Stimulated activated CD8-positive, alpha-beta memory T cell treated with anti-CD3 and anti-CD28 coated beads, Interleukin-4, amount 100 ng/mL, for 48 hours (primary cell): ENCODE results near the gene SLC28A3.
A peak's percentile ranks its signal among the peaks of the same experiment; 100 is the strongest.

ENCODE experiments used
- DNase-seq: peaks from one replicate; pipeline ENCODE4 v3.0.0-alpha.2; 2020

The SLC28A3 gene

GRCh38 chr9:84296146-84296843 is 44.3 kb downstream of the SLC28A3 start:
- peak; percentile 66 for DNase-seq

GRCh38 chr9:84294241-84294950 is 46.2 kb downstream of the SLC28A3 start:
- no peak for DNase-seq

GRCh38 chr9:84293001-84293798 is 47.4 kb downstream of the SLC28A3 start:
- no peak for DNase-seq

- no peak for DNase-seq
Measured at GRCh38 chr9:84285381-84285780, 55.2 kb downstream of the SLC28A3 start.

- no peak for DNase-seq
Measured at GRCh38 chr9:84283946-84284345, 56.6 kb downstream of the SLC28A3 start.

GRCh38 chr9:84278130-84278529 is 62.4 kb downstream of the SLC28A3 start:
- no peak for DNase-seq

GRCh38 chr9:84277646-84278045 is 62.9 kb downstream of the SLC28A3 start:
- no peak for DNase-seq

- DNase-seq, result no peak
Measured at GRCh38 chr9:84276741-84277140, 63.8 kb downstream of the SLC28A3 start.

- DNase-seq, result no peak
Measured at GRCh38 chr9:84271921-84272556, 68.5 kb downstream of the SLC28A3 start.

GRCh38 chr9:84271531-84271900 is 69.0 kb downstream of the SLC28A3 start:
- DNase-seq, result peak; percentile 64

- DNase-seq, result no peak
Measured at GRCh38 chr9:84270847-84271530, 69.6 kb downstream of the SLC28A3 start.

- no peak for DNase-seq
Measured at GRCh38 chr9:84266087-84266561, 74.4 kb downstream of the SLC28A3 start.

GRCh38 chr9:84264307-84265029 is 76.1 kb downstream of the SLC28A3 start:
- DNase-seq, result no peak

GRCh38 chr9:84261070-84261746 is 79.3 kb downstream of the SLC28A3 start:
- peak; percentile 72 for DNase-seq

GRCh38 chr9:84258371-84258770 is 82.2 kb downstream of the SLC28A3 start:
- DNase-seq, result no peak

- DNase-seq, result no peak
Measured at GRCh38 chr9:84255696-84256095, 84.9 kb downstream of the SLC28A3 start.

- no peak for DNase-seq
Measured at GRCh38 chr9:84254972-84255371, 85.6 kb downstream of the SLC28A3 start.

GRCh38 chr9:84251921-84252320 is 88.6 kb downstream of the SLC28A3 start:
- DNase-seq, result no peak

- no peak for DNase-seq
Measured at GRCh38 chr9:84241817-84242373, 98.7 kb downstream of the SLC28A3 start.

GRCh38 chr9:84239343-84239742 is 101.2 kb downstream of the SLC28A3 start:
- no peak for DNase-seq

- no peak for DNase-seq
Measured at GRCh38 chr9:84238652-84239051, 101.9 kb downstream of the SLC28A3 start.
